GM12878 (cell line): Measurements from ENCODE around the gene CHERP. TPM values are rescaled to one million over a fixed set of nuclear protein-coding genes. Genes with fewer than 3 reads are reported as not detected.

Experiments used
- ATAC-seq: fragments of 200-7000 bp; cut with Tn5 transposase; 3 replicates; pipeline ENCODE4 v1.9.1; 2020; ENCODE audit warnings: mild to moderate bottlenecking, moderate library complexity
- BruUV-seq: library from RNA; stranded (reverse); fragments of 400-500 nt; replicated peaks from 2 replicates; lab custom pipeline; 2021; lab: Mats Ljungman, UMichigan
- CTCF ChIA-PET: fragments of 300-600 bp; sonication (Branson Sonifier 250); formaldehyde crosslinking; extraction: SDS; loops from one replicate; lab custom pipeline; 2021; ENCODE audit warnings: inconsistent platforms; lab: Yijun Ruan, JAX
- POLR2A ChIA-PET: fragments of 350-600 bp; formaldehyde crosslinking; extraction: SDS; loops from one replicate; lab custom pipeline; 2021; ENCODE audit warnings: inconsistent platforms; lab: Charles Lee
- RAD21 ChIA-PET: fragments of 300-600 bp; sonication (Branson Sonifier 250); formaldehyde crosslinking; loops from one replicate; lab custom pipeline; 2023; ENCODE audit warnings: antibody characterized with exemption; ENCODE audit not compliant: unreplicated experiment; lab: Charles Lee
- SMC1A ChIA-PET: fragments of 300-600 bp; sonication (Branson Sonifier 250); formaldehyde crosslinking; loops from one replicate; lab custom pipeline; 2023; ENCODE audit not compliant: unreplicated experiment, uncharacterized antibody; lab: Charles Lee
- DNase-seq: peaks from one replicate; pipeline ENCODE4 v3.0.0-alpha.2; 2011; ENCODE audit warnings: low read depth, low spot score
- FAIRE-seq: peaks from 3 replicates; lab custom pipeline; 2011; peaks lifted over from hg19 to GRCh38; lab: Jason Lieb, UNC
- H2AFZ ChIP-seq: 2 replicates; pipeline ENCODE4 v1.6.0; 2011; ENCODE audit warnings: low read depth, low read length, control low read depth; ENCODE audit not compliant: control insufficient read depth
- H3K27ac ChIP-seq: 2 replicates; pipeline ENCODE4 v1.5.1; 2011; ENCODE audit warnings: control low read depth; ENCODE audit not compliant: control insufficient read depth, insufficient read depth
- H3K27me3 ChIP-seq, 2 experiments: replicated peaks in 1 of 2; 2 replicates each; pipeline versions ENCODE4 v1.6.0 to v1.6.1; 2011; ENCODE audit warnings: low read length in 1 of 2; ENCODE audit not compliant: control insufficient read depth in 2 of 2, insufficient read depth in 2 of 2
- H3K36me3 ChIP-seq, 2 experiments: 2 replicates each; pipeline ENCODE4 v1.5.1; 2011; ENCODE audit warnings: low read length in 1 of 2; ENCODE audit not compliant: control insufficient read depth in 2 of 2, insufficient read depth in 2 of 2
- H3K4me1 ChIP-seq: 2 replicates; pipeline ENCODE4 v1.6.1; 2011; ENCODE audit warnings: mild to moderate bottlenecking, low read length, moderate library complexity, mixed read lengths; ENCODE audit not compliant: control insufficient read depth, insufficient read depth
- H3K4me2 ChIP-seq: 2 replicates; pipeline ENCODE4 v1.6.0; 2011; ENCODE audit warnings: control low read depth; ENCODE audit not compliant: control insufficient read depth, insufficient read depth
- H3K4me3 ChIP-seq: fragments of 200-600 bp; sonication (generic); 2 replicates; pipeline ENCODE4 v1.5.1; 2016
- H3K79me2 ChIP-seq: 2 replicates; pipeline ENCODE4 v1.6.0; 2011; ENCODE audit warnings: low read length; ENCODE audit not compliant: control insufficient read depth, insufficient read depth
- H3K9ac ChIP-seq: 2 replicates; pipeline ENCODE4 v1.8.0; 2011; ENCODE audit warnings: low read length, control low read depth, mixed read lengths; ENCODE audit not compliant: control insufficient read depth, insufficient read depth
- H3K9me3 ChIP-seq: replicated peaks from 3 replicates; pipeline ENCODE4 v1.5.1; 2011; ENCODE audit warnings: mild to moderate bottlenecking, low read length; ENCODE audit not compliant: control insufficient read depth, insufficient read depth
- H4K20me1 ChIP-seq: 2 replicates; pipeline ENCODE4 v1.6.0; 2011; ENCODE audit not compliant: control insufficient read depth, insufficient read depth
- CHD2 ChIP-seq: IDR thresholded peaks from 2 replicates; pipeline ENCODE4 v1.6.1; 2011; ENCODE audit warnings: low read depth, low read length, improper control_type of control experiment, borderline replicate concordance
- IRF3 ChIP-seq: fragments of 450-650 bp; IDR thresholded peaks from 2 replicates; pipeline ENCODE4 v1.6.1; 2014; ENCODE audit warnings: mild to moderate bottlenecking
- JUNB ChIP-seq: IDR thresholded peaks from 2 replicates; pipeline ENCODE4 v1.6.1; 2016; ENCODE audit warnings: antibody characterized with exemption, mild to moderate bottlenecking
- NR2C1 ChIP-seq: fragments of 450-650 bp; IDR thresholded peaks from 2 replicates; pipeline ENCODE4 v1.6.1; 2017; ENCODE audit warnings: antibody characterized with exemption, mild to moderate bottlenecking, moderate library complexity
- RELA ChIP-seq: fragments of 450-650 bp; IDR thresholded peaks from 2 replicates; pipeline ENCODE4 v1.8.0; 2014; ENCODE audit warnings: borderline replicate concordance; ENCODE audit not compliant: partially characterized antibody
- SMC3 ChIP-seq: IDR thresholded peaks from 2 replicates; pipeline ENCODE4 v1.6.1; 2011; ENCODE audit warnings: low read length, improper control_type of control experiment, borderline replicate concordance
- TARDBP ChIP-seq: IDR thresholded peaks from 2 replicates; pipeline ENCODE4 v1.6.1; 2016; ENCODE audit warnings: borderline replicate concordance
- YBX1 ChIP-seq: fragments of 450-650 bp; IDR thresholded peaks from 2 replicates; pipeline ENCODE4 v1.6.1; 2016; ENCODE audit warnings: antibody characterized with exemption
- WGBS: methylation state at CpG from one replicate; pipeline ENCODE4 v1.1.6; 2016; ENCODE audit warnings: low lambda C conversion rate; ENCODE audit not compliant: insufficient replicate concordance, insufficient coverage; ENCODE audit errors: missing lambda C conversion rate; 5-methylcytosine and 5-hydroxymethylcytosine counted together
- in situ Hi-C: fragments of 300-500 bp; cut with MboI; formaldehyde crosslinking; loops from 9 replicates; pipeline ENCODE4 v1.14.3; 2018; ENCODE audit warnings: mixed read lengths
- intact Hi-C: fragments of 100-400 bp; cut with micrococcal nuclease; formaldehyde crosslinking; loops from one replicate; pipeline ENCODE4 v1.14.2; 2022; ENCODE audit not compliant: unreplicated experiment
- polyA plus RNA-seq, 11 experiments: library from polyadenylated mRNA; depleted of rRNA in 4 of 11; unstranded in 6 of 11; stranded (reverse) in 5 of 11; fragments of >200 nt; fragmentation: Nextera tagmentation in 4 of 11; fragmentation: Illumina TruSeq in 1 of 11; extraction: Ambion mirVana in 4 of 11; extraction: Trizol in 1 of 11; gene quantifications; 1 replicate in 1 of 11; 2 replicates in 10 of 11; pipeline versions ENCODE4 v1.2.1 to v1.2.3, GENCODE V29; 2011 to 2016; ENCODE audit warnings: inconsistent platforms in 2 of 11, missing spikeins in 2 of 11, low read depth in 1 of 11
- total RNA-seq, 4 experiments: library from RNA; depleted of rRNA in 3 of 4; stranded (reverse); fragments of >200 nt in 3 of 4; fragmentation: Illumina TruSeq in 1 of 4; extraction: Trizol in 1 of 4; gene quantifications; 2 replicates each; pipeline versions ENCODE4 v1.2.1 to v1.2.3, GENCODE V29; 2013 to 2021
- TF ChIP-seq, protein P1 (sequence below): fragments of 450-650 bp; IDR thresholded peaks from 2 replicates; pipeline ENCODE4 v1.6.1; 2018; ENCODE audit warnings: mild to moderate bottlenecking, low read depth, moderate library complexity; ENCODE audit not compliant: partially characterized antibody
- TF ChIP-seq, protein P2 (sequence below): IDR thresholded peaks from 2 replicates; pipeline ENCODE4 v1.6.1; 2012; ENCODE audit warnings: improper control_type of control experiment, low read depth, low read length; ENCODE audit not compliant: insufficient replicate concordance

CHERP gene
- total and polyA plus RNA-seq, 10 of the 15 experiments (the other 5 are each of a cell fraction or from before 2014, with no cell fraction given) = 0.66 to 65.3 (median 12.2) TPM

DNA sequence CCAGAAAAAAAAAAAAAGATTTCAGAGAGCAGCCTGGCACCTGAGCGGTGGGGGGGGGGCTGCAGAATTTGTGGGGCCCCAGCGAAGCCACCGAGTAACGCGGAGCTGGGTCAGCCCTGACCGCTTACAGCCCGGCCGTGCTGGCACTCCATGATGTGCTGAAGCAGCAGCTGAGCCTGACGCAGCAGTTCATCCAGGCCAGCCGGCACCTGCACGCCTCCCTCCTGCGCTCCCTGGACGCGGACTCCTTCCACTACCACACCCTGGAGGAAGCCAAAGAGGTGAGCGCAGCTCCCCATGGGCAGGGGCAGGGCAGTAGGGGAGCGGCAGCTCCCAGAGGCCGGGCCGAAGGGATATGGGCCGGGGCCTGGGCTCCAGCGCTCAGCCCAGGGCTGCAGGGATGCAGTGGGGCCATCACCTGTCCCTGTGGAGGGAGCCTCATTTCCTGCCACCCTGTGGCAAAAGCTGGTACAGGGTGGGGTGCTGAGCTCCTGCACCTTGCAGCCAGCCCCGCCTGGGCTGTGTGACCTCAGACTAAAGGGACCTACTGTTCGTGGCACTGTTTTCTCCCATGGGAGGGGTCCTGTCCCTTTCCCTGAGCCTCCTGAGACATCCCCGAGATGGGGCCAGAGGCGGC lies 27.7 kb downstream of the CHERP start:
- 89% methylated on average over 24 of the region's 24 CpGs for WGBS
- BruUV-seq = no TSS peak
- peaks cover 17 to 23% of the 10 kb centered on the region in 2 experiments; a peak in 3 of 4 replicates for H3K36me3 ChIP-seq
- H3K27me3 ChIP-seq = no peaks in the 10 kb centered on the region
- ATAC-seq (peak; percentile 71), FAIRE-seq (no peak), DNase-seq (no peak)
- POLR2A ChIA-PET = interaction anchor here (0.6 kb wide), 2 partner anchors 117 to 604 kb away, joined by 3 to 4 read pairs; no protein-coding TSS in a partner anchor
- H4K20me1 ChIP-seq = no peaks in the 10 kb centered on the region
- SMC1A ChIA-PET = interaction anchor here (1.0 kb wide), 1 partner anchor 44 kb away, joined by 5 read pairs; no protein-coding TSS in a partner anchor
- no peak overlapping the region for H3K4me2 ChIP-seq
- H3K9ac ChIP-seq = no peak overlapping the region
- CTCF ChIA-PET = interaction anchor here (0.7 kb wide), 1 partner anchor 9 kb away, joined by 3 read pairs; no protein-coding TSS in a partner anchor
- H3K79me2 ChIP-seq = no peaks in the 10 kb centered on the region
- H3K4me3 ChIP-seq = no peak overlapping the region
- in situ Hi-C loops = no loop called here
- intact Hi-C loops = no loop called here
- H3K4me1 ChIP-seq = no peaks in the 10 kb centered on the region
- H3K9me3 ChIP-seq = no peaks in the 10 kb centered on the region
- no peak overlapping the region for H3K27ac ChIP-seq
- no peak overlapping the region for H2AFZ ChIP-seq
- RAD21 ChIA-PET = no interaction called here
- TF ChIP-seq, protein P1, sequence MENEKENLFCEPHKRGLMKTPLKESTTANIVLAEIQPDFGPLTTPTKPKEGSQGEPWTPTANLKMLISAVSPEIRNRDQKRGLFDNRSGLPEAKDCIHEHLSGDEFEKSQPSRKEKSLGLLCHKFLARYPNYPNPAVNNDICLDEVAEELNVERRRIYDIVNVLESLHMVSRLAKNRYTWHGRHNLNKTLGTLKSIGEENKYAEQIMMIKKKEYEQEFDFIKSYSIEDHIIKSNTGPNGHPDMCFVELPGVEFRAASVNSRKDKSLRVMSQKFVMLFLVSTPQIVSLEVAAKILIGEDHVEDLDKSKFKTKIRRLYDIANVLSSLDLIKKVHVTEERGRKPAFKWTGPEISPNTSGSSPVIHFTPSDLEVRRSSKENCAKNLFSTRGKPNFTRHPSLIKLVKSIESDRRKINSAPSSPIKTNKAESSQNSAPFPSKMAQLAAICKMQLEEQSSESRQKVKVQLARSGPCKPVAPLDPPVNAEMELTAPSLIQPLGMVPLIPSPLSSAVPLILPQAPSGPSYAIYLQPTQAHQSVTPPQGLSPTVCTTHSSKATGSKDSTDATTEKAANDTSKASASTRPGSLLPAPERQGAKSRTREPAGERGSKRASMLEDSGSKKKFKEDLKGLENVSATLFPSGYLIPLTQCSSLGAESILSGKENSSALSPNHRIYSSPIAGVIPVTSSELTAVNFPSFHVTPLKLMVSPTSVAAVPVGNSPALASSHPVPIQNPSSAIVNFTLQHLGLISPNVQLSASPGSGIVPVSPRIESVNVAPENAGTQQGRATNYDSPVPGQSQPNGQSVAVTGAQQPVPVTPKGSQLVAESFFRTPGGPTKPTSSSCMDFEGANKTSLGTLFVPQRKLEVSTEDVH = no peak
- TF ChIP-seq IRF3 (no peak), NR2C1 (no peak), CHD2 (no peak), SMC3 (no peak), JUNB (no peak), RELA (no peak), YBX1 (no peak), TARDBP (no peak)
- TF ChIP-seq, protein P2, sequence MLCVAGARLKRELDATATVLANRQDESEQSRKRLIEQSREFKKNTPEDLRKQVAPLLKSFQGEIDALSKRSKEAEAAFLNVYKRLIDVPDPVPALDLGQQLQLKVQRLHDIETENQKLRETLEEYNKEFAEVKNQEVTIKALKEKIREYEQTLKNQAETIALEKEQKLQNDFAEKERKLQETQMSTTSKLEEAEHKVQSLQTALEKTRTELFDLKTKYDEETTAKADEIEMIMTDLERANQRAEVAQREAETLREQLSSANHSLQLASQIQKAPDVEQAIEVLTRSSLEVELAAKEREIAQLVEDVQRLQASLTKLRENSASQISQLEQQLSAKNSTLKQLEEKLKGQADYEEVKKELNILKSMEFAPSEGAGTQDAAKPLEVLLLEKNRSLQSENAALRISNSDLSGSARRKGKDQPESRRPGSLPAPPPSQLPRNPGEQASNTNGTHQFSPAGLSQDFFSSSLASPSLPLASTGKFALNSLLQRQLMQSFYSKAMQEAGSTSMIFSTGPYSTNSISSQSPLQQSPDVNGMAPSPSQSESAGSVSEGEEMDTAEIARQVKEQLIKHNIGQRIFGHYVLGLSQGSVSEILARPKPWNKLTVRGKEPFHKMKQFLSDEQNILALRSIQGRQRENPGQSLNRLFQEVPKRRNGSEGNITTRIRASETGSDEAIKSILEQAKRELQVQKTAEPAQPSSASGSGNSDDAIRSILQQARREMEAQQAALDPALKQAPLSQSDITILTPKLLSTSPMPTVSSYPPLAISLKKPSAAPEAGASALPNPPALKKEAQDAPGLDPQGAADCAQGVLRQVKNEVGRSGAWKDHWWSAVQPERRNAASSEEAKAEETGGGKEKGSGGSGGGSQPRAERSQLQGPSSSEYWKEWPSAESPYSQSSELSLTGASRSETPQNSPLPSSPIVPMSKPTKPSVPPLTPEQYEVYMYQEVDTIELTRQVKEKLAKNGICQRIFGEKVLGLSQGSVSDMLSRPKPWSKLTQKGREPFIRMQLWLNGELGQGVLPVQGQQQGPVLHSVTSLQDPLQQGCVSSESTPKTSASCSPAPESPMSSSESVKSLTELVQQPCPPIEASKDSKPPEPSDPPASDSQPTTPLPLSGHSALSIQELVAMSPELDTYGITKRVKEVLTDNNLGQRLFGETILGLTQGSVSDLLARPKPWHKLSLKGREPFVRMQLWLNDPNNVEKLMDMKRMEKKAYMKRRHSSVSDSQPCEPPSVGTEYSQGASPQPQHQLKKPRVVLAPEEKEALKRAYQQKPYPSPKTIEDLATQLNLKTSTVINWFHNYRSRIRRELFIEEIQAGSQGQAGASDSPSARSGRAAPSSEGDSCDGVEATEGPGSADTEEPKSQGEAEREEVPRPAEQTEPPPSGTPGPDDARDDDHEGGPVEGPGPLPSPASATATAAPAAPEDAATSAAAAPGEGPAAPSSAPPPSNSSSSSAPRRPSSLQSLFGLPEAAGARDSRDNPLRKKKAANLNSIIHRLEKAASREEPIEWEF = no peak
